Epidermal melanocyte (primary cell): ENCODE measurements around the gene TIMM23B.
"Not testable (repeated sequence)": the region's sequence is repeated elsewhere in the genome, so short reads cannot be mapped to it uniquely, and the experiment has no call there.

Experiments used
- DNase-seq: peaks from one replicate; pipeline ENCODE4 v3.0.0; 2011; ENCODE audit warnings: low spot score; ENCODE audit not compliant: insufficient read length

TIMM23B gene

DNA sequence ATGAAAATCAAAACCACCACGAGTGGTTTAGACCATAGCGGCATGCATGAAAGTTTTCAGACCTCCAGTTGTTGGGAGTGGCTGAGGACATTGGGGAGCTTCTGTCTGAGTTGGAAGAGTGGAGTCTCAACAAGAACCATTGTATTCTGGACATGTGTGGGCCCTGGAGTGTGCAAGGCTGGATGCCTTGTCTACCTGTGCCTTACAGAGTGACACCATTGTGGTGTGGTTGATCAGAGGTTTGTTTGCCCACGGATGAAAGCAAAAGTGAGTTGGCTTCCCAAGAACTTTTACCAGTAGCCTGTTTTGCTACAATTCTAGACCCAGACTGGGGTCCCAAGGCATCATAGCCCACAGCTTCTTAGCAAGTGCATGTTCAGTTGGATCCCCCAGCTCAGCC lies 35.9 kb downstream of the TIMM23B start:
- not testable (repeated sequence) for DNase-seq

DNA sequence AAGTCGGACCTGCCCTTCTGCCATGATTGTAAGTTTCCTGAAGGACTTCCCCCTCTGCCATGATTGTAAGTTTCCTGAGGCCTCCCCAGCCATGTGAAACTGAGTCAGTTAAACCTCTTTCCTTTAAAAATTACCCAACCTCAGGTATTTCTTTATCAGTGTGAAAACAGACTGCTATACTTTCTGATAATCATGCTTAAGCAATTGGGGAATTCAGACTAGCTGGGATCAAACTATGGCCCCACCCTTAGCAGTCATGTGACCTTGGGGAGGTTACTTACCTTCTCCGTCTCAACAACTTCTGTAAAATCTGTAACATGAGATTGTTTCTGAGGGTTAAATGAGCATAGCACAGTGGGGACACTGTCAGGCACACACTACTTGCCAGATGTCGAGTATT lies 45.4 kb downstream of the TIMM23B start:
- not testable (repeated sequence) for DNase-seq

DNA sequence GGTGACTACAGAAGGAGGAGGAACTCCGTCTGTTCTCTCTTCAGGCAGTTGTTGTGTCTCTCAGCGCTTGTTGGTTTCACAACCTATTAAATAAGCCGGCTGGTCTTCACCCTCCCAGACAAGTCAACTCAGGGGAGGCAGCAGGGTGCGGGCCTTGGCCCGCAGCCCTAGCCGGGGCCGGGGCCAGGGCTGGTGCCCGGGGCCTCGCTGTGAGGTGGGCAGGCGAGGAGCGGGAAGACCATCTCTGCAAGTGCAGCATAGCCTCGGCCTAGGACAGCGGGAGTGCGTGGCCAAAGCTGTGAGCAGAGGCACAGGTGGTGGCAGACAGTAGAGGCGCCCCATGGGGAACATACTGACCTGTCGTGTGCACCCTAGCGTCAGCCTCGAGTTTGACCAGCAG lies 46.5 kb downstream of the TIMM23B start, which contains the start of gene AGAP6:
AGAP6 (plus strand) TSS at position 31 of the 400 bp plus-strand sequence; CDS start at position 341, 310 bp downstream.
- DNase-seq = not testable (repeated sequence)

DNA sequence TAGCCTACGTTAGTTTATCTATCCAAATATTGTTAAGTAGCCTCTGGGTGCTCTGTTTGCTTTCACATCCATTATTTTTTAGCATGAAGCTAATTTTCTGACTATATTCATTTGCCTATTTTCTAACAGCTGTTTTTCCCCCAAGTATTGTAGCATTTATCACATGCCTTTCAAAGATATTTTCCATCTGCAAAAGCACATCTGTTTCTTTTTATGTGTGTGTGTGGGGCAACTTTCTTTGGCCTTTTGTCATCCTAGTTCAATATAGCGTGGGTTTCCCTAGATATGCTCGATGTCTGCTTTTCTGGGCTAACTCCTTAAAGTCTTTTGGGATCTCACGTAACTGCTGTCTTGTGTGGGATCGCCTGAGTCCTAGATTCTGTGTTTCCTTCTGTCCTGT lies 53.5 kb downstream of the TIMM23B start:
- not testable (repeated sequence) for DNase-seq

DNA sequence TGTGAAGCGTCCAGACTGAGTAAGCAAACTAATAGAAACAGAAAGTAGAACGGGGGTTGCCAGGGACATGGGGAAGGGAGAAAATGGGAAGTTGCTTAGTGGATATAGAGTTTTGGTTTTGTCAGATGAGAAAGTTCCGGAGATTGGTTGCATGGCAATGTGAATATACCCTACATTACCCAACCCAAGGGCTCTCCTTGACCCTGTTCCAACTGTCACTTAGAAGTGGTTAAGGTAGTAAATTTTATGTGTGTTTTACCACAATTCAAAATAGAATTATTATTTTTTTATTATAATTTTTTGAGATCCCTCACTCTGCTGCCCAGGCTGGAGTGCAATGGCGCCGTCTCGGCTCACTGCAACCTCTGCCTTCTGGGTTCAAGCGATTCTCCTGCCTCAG lies 72.2 kb downstream of the TIMM23B start:
- DNase-seq = not testable (repeated sequence)

DNA sequence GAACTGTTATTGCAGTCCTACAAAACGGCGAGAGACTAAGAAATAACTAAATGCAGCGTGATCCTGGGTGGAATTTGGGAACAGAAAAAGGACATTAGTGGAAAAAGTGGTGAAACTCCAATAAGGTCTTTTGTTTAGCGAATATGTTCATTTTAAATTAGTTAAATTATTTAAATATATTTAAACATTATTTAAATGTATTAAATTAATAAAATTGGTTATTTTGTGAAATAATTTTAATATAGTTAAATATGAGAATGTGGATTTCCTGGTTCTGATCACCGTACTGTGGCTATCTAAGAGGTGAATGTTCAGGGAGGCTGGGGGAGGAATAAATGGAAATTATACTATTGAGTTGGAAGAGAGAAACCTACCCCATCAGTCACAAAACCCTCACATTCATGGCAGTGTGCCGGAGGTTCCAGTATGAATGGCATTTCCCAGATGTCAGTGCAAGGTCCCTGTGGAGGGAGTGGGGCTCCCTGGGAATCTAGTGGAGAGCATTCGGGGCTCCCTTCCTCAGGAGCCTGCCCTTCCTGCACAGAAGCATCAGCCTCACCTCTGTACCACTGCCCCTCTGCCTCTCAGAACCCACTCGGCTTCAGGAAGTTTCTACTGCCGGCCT lies 73.9 kb downstream of the TIMM23B start:
- not testable (repeated sequence) for DNase-seq

DNA sequence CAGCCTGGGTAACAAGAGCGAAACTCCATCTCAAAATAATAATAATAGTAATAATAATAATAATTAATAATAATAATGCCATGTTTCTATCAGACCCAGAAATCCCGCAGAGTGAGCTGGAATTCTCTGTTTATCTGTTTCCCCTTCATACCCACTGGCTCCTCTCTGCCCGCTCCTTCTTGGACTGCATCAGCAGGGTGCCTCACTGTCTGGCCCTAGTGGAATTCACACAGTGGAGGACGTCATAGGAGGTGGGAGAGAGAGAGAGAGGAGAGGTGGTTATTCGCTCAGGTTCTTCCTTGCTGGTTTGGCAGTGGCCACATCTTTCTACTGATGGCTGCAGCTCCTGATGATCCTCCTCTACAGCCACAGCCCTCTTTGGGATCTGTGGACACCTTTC lies 75.1 kb downstream of the TIMM23B start:
- not testable (repeated sequence) for DNase-seq

DNA sequence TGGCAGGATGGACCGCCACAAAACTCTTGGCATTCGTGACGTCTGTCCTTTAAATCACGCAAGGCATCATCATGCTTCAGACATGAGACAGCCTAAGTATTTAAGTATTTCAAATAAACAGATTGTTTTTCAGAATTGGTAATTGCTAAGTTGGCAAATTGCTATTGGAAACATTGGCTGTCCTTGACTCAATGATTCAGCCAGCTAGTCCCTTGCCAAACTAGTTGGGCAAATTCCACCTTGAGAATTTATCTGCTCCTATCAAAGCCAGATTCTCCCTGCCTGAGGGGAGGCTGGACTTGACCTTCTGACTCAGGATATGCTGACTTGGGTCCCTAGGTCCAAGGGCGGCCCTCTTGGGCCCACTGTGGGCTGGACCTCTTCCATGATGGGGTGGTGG lies 75.8 kb downstream of the TIMM23B start:
- not testable (repeated sequence) for DNase-seq

DNA sequence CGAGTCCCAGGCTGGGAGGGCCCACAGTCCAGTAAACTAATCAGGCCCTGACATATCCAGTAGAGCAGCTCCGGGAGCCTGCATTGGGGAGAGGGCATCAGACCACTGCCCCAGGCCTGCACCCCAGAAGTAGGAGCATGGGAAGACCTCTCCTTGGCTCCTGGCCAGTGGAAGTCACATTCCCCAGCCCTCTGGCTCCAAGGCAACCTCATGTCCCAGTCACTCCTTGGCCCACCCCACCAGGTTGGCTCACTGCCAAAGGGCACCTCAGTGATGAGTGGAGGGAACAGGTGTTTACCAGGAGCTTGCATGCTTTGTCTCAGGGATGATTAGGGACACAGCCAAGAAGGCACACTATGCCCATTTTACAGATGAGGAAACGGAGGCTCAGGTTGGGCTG lies 77.4 kb downstream of the TIMM23B start:
- DNase-seq = not testable (repeated sequence)

DNA sequence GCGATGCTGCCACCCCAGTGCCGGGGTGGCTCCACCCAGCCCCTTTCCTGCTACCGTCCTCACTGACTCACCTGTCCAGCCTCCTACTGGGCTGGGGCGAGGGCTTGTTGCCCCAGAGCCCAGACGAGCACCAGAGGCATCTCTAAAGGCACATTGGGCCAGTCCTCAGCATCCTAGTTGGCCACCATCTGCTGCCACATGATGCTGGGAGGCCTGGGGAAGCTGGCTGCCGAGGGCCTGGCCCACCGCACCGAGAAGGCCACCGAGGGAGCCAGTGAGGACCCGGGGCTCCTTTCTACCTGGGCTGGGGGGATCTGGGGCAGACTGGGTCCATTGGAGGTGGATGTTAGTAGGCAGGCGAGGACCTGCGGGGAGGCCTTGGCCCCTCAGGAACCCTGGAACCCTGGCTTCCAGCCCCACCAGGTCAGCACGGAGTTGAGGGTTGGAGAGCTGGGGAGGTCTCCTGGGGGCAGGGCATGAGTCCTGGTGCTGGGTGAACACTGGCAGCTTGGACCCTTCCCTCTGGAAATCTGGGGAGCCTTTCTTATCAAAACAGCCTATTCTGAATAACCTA lies 78.7 kb downstream of the TIMM23B start:
- not testable (repeated sequence) for DNase-seq

DNA sequence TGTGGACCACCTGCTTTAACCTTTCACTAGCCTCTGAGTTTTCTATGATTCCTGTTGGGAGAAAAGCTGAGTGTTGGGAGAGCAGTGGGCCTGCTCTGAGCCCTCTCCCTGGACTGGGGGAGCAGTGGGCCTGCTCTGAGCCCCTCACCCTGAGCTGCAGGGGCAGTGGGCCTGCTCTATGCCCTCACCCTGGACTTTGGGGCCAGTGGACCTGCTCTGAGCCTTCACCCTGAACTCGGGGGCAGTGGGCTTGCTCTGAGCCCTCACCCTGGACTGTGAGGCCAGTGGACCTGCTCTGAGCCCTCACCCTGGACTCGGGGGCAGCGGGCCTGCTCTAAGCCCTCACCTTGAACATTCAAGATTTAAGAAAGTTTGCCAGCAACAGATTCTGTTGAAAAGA lies 79.8 kb downstream of the TIMM23B start:
- DNase-seq = no peak
